COLO668 (cell line): ENCODE data around the gene MIF4GD.
"Not testable (repeated sequence)": the region's sequence is repeated elsewhere in the genome, so short reads cannot be mapped to it uniquely, and the experiment has no call there.

Experiments
- DNase-seq: peaks from one replicate; lab custom pipeline; 2025; ENCODE audit not compliant: unreplicated experiment; lab: John Stamatoyannopoulos, UW

MIF4GD gene

GRCh38 chr17:75270966-75271232 lies at the start of gene MIF4GD:
Gene MIF4GD (minus strand): TSS chr17:75271231. CDS start chr17:75270195, 1,036 bp downstream.
- DNase-seq, result no peak

- no peak for DNase-seq
Observed at GRCh38 chr17:75319904-75320691, 49.1 kb upstream of the MIF4GD start.

- DNase-seq, result no peak
Observed at GRCh38 chr17:75318615-75319222, 47.7 kb upstream of the MIF4GD start.

GRCh38 chr17:75318211-75318610 lies 47.2 kb upstream of the MIF4GD start:
- no peak for DNase-seq

GRCh38 chr17:75317671-75318070 lies 46.6 kb upstream of the MIF4GD start:
- DNase-seq, result no peak

GRCh38 chr17:75316253-75316652 lies 45.2 kb upstream of the MIF4GD start:
- DNase-seq, result no peak

GRCh38 chr17:75315541-75316243 lies 44.7 kb upstream of the MIF4GD start:
- DNase-seq, result no peak

GRCh38 chr17:75313941-75314551 lies 43.0 kb upstream of the MIF4GD start:
- DNase-seq, result no peak

- DNase-seq, result peak; percentile 36
Observed at GRCh38 chr17:75308732-75309629, 38.0 kb upstream of the MIF4GD start.

- DNase-seq, result no peak
Observed at GRCh38 chr17:75307957-75308731, 37.1 kb upstream of the MIF4GD start.

GRCh38 chr17:75301502-75302206 lies 30.6 kb upstream of the MIF4GD start:
- DNase-seq, result no peak

GRCh38 chr17:75301049-75301448 lies 30.0 kb upstream of the MIF4GD start:
- DNase-seq, result no peak

- DNase-seq, result no peak
Observed at GRCh38 chr17:75300280-75300679, 29.2 kb upstream of the MIF4GD start.

- DNase-seq, result no peak
Observed at GRCh38 chr17:75295201-75296158, 24.4 kb upstream of the MIF4GD start.

- not testable (repeated sequence) for DNase-seq
Observed at GRCh38 chr17:75292810-75293448, 21.9 kb upstream of the MIF4GD start.

- peak; percentile 34 for DNase-seq
Observed at GRCh38 chr17:75289832-75290337, 18.9 kb upstream of the MIF4GD start.

GRCh38 chr17:75289115-75289831 lies 18.2 kb upstream of the MIF4GD start, which contains the start of gene SLC25A19:
Gene SLC25A19 (minus strand): TSS chr17:75289433. CDS start chr17:75286764, 2,669 bp downstream.
- peak; percentile 92 for DNase-seq
